Measurements from ENCODE around the gene LAMA4.

DNA sequence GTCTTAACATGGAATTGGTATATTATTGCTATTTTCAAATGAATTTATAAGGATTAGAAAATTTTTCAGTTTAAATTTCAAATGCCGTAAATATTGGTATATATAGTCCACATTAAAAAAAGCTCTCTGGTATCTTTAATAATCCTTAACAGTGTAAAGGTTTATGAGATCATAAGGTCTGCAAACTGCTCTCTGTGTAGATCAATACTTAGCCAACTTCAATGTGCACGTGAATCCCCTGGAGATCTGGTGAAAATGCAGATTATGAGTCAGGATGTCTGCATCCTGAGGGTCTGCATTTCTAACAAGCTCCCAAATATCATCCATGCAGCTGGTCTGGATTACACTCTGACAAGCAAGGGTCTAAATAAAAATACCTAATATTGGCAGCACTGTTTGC, 43.5 kb downstream of the LAMA4 start:
- TF ChIP-seq POLR2A (IDR thresholded peaks at IDR 0.05; ENCODE audit: low read depth, low read length) = no peak
- no peak for TF ChIP-seq TAF1 (IDR thresholded peaks at IDR 0.05; ENCODE audit: low read depth, low read length)
- no peak for TF ChIP-seq POLR2AphosphoS5 (IDR thresholded peaks at IDR 0.05; ENCODE audit: low read depth, low read length)
